HG03565 (cell line): ENCODE results near the gene GC.
"Not testable (repeated sequence)": the region's sequence is repeated elsewhere in the genome, so short reads cannot be mapped to it uniquely, and the experiment has no call there.

Experiments used
- ATAC-seq: cut with Tn5 transposase; IDR thresholded peaks from one replicate; pipeline ENCODE4 v1.9.1; 2021; ENCODE audit warnings: mild to moderate bottlenecking, moderate library complexity; ENCODE audit not compliant: unreplicated experiment

GC gene

GRCh38 chr4:71769434-71769833 is 14.4 kb downstream of the GC start:
- ATAC-seq: no peak

DNA sequence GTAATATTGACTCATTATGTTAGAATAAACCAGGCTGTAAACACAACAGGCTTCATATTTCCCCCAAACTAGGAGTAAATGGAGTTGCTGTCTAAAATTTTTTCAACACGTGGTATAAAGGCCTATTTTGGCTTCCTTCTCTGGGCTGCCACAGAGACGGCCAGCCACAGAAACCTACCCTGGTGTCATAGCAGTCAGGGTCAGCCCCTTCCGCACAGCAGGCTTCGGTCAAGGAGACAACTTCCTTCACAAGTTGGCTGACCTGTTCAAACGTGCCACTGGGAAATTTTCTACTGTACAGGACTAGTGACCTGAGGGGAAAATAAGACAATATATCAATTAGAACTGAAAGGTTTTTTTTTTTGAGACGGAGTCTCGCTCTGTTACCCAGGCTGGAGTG is 15.8 kb downstream of the GC start:
- no peak for ATAC-seq

- no peak for ATAC-seq
Measured at GRCh38 chr4:71765821-71766383, 18.0 kb downstream of the GC start.

GRCh38 chr4:71765350-71765749 is 18.5 kb downstream of the GC start:
- ATAC-seq: no peak

GRCh38 chr4:71752383-71753042 is 31.4 kb downstream of the GC start:
- no peak for ATAC-seq

DNA sequence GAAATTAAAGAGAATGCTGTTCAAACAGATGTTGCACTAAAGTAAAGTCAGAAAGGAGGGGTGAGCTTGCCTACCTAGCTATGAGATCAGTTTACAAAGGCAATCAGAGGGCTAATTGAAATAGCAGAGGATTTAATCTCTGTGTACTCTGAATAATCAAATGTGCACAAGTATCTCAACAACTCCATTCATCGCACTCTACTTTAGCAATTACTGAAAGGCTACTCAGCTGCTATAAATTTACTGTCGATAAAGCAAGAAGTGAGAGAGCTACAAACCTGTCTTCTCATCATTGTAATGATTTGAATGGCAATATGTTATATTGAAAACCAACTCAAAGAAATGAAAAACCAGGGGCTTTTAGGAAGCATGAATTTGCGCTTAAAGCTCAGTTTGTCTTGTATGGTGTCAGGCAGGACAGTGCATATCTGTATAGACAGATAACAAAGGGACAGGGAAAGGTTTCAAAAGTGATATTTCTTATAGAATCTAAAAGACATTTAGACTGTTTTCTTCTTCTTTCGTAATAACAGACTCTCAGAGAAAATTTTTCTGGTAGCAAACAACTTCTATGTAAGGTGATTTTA is 34.8 kb downstream of the GC start:
- ATAC-seq: no peak

GRCh38 chr4:71746379-71746778 is 37.5 kb downstream of the GC start:
- ATAC-seq: no peak

- not testable (repeated sequence) for ATAC-seq
Measured at GRCh38 chr4:71738782-71739181, 45.1 kb downstream of the GC start.

GRCh38 chr4:71732706-71733105 is 51.2 kb downstream of the GC start:
- ATAC-seq: no peak

DNA sequence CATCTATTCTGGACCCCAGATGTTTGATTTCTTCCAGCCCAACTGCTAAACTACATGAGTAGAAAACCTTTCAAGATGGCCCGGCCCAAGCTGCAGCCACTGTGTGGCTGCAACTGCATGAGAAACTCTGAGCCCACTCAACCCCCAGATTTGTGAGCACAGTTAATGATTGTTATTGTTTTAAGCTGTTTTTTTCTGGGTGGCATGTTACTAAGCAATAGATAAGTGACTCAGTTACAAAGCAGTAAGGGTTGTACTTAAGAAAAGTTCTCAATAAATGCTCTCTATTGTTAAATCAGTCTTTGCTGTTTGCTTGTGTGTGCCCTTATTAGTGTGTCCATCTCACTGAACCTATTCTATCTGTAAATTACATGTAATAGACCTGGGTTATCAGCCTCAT is 51.8 kb downstream of the GC start:
- no peak for ATAC-seq

DNA sequence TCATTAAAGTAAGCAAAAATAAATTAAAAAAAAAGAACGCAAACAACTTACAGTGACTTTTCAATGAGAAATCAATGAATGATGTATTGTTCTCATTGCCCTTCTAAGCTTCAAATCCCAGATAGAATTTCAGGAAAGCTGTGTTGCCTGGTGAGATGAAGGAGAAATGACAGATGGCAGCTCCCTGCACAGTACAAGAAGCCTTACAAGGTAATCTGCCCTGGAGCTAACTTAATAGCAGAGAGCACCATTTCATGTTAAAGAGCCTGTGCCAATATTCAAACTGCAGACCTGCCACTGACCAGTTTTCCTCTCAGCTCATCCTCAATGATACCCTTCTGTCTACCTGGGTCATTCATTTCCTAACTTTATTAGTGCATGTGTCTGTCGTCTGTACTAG is 54.0 kb downstream of the GC start:
- ATAC-seq: no peak

DNA sequence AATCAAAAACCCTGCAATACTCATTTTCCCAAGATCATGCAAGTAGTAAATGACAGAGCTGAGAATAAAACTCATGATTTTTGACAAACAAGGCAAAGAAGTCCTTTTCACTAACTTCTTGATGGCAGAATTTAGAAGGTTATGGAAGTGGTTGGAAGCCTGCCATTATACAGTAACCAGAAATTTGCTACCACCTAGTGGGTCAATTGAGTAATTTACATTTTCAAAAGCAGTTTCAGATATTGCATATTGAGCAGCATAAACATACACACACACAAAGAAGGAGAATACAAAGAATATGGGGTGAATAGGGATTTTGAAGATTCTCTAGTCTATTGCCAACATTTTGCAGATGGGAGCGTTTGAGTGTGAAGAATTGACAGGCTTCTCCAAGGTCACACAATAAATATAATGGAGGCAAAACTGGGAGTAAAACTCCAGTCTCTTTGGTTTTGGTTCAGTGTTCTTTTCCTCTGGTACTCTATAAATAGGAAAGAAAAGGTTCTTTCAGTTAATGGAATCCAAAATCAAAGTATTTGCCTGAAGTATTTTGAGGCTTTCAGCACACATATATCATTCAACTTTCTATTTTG is 70.2 kb downstream of the GC start:
- no peak for ATAC-seq

DNA sequence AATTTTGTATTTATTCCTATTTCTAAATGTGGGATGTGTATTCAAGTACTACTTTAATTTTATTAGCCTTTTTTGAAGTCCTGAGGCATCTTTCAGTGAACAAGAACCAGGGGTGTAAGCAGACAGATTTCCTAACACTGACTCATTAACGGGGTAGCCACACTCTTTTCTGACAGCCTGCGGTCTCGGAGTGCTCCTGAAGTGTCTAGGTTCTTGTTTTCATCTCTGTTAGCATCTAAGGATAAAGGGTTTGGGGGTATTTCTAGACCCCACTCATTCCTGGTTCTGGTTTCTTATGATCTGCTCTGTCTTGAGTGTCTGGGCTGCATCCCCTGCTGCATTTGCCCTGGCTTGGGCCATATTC is 71.9 kb downstream of the GC start:
- ATAC-seq: no peak

- no peak for ATAC-seq
Measured at GRCh38 chr4:71711044-71711984, 72.6 kb downstream of the GC start.

DNA sequence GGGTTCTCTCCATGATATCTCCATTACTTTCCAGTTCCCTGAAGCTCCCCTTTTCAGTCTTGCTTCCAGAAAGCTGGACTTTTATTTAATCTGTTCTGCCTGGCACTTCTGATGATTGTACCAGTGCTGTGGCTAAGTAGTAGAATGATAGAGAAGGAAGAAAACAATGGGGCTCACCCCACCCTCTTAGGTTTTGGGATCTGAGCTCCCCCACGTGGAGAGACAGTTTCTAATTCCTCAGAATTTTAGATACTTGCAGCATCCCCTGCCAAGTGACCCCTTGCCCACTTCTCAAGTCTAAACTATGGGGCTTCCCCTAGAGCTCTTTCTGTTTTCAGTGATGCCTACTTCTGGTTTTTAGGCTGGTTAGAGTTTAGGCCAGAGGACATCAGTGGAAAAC is 73.9 kb downstream of the GC start:
- ATAC-seq: no peak

DNA sequence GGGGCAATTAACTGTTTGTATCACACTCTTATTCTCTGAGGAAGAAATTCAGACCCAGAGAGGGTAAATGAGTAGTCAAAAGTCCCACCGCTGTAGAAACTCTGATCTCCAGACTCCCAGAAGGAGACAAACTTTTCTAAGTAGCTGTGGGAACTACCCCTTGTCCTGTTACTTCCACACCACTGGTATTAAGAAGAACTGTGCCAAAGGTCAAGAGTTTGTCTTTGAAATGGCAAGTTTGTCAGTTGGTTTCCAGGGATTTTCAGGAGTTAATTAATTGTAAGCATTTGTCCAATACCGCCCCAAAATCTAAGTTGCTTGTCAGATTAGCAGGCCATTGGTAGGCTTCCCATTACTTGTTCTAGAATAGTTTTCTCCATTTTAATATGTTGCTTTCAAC is 85.7 kb downstream of the GC start:
- ATAC-seq: no peak

DNA sequence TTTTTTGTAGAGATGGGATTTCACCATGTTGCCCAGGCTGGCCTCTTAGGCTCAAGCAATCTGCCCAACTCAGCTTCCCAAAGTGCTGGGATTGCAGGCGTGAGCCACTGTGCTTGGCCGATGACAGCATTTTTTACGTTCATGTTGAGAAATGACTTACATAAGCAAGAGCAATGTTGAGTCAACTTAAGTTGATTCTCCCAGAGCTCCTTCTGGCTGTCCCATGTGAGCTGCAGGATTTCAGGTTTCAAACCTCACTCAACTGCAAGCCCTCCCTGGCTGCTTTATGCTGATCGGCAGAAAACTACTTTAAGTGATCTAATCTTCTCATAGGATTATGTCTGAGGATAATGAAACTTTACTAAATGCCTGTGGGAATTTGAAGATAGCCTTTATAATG is 86.8 kb downstream of the GC start:
- no peak for ATAC-seq

DNA sequence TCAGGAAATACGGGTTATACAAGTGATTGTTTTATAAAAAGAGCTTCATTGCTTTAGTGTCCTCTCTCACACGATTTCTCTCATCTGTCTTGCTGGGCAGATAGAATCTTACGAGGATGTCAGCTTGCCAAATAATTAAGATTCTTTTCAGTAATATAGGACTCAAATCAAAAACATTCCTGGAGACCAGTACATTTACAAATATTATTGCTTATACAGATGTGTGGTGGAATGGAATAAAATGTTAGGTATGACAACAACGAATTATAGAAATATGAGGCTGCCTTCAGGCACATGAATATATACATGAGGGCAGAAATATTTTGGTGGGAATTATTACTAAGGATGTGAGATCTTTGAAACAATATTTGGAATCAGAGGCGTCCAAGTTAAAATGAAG is 88.9 kb downstream of the GC start:
- ATAC-seq: no peak

GRCh38 chr4:71692963-71693362 is 90.9 kb downstream of the GC start:
- no peak for ATAC-seq

- no peak for ATAC-seq
Measured at GRCh38 chr4:71692198-71692597, 91.7 kb downstream of the GC start.
